Measurements from ENCODE around the gene GHRL.
A peak's percentile ranks its signal among the peaks of the same experiment; 100 is the strongest.

The GHRL gene

GRCh38 chr3:10322352-10322710 lies 29.6 kb upstream of the GHRL start:
- TF ChIP-seq, protein P1, sequence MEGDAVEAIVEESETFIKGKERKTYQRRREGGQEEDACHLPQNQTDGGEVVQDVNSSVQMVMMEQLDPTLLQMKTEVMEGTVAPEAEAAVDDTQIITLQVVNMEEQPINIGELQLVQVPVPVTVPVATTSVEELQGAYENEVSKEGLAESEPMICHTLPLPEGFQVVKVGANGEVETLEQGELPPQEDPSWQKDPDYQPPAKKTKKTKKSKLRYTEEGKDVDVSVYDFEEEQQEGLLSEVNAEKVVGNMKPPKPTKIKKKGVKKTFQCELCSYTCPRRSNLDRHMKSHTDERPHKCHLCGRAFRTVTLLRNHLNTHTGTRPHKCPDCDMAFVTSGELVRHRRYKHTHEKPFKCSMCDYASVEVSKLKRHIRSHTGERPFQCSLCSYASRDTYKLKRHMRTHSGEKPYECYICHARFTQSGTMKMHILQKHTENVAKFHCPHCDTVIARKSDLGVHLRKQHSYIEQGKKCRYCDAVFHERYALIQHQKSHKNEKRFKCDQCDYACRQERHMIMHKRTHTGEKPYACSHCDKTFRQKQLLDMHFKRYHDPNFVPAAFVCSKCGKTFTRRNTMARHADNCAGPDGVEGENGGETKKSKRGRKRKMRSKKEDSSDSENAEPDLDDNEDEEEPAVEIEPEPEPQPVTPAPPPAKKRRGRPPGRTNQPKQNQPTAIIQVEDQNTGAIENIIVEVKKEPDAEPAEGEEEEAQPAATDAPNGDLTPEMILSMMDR (IDR thresholded peaks at IDR 0.05; ENCODE audit: extremely low read depth, missing control alignments): peak; percentile 36
- peak; percentile 60 for DNase-seq (ENCODE audit: low spot score)

DNA sequence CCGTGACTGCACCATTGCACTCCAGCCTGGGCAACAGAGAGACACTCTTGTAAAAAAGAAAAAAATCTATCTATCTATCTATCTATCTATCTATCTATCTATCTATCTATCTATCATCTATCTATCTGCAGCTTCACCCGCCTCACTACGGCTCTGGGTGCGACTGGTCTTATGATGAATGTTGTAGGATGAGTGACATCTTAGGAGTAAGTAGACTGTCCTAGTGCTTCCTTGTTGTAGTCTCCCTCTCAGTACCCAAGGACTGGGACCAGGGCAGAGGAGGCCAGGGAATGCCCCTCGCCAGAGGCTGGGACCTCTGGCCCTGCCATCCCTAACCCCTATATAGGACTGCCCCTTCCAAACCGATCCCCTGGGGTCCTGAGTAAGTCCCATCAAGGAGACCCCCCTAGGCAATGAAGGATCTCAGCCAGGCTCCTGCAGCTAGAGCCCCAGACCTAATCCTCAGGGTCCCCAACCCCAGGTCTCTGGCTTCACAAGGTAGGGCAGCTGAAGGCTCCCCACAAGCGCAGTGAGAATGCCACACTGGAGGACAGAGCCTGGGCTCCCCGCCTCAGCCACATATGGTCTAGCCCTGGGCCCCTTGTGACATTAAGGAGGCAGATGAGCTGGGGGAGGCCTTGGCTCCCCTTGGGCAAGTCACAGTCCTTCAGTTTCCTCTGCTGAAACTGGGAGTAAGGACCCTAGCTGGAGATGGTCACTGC lies 29.0 kb upstream of the GHRL start:
- TF ChIP-seq, protein P1 (IDR thresholded peaks at IDR 0.05; ENCODE audit: extremely low read depth, missing control alignments): no peak
- DNase-seq (ENCODE audit: low spot score): no peak

GRCh38 chr3:10320320-10320677 lies 27.6 kb upstream of the GHRL start:
- TF ChIP-seq, protein P1 (IDR thresholded peaks at IDR 0.05; ENCODE audit: extremely low read depth, missing control alignments): no peak
- no peak for DNase-seq (ENCODE audit: low spot score)

DNA sequence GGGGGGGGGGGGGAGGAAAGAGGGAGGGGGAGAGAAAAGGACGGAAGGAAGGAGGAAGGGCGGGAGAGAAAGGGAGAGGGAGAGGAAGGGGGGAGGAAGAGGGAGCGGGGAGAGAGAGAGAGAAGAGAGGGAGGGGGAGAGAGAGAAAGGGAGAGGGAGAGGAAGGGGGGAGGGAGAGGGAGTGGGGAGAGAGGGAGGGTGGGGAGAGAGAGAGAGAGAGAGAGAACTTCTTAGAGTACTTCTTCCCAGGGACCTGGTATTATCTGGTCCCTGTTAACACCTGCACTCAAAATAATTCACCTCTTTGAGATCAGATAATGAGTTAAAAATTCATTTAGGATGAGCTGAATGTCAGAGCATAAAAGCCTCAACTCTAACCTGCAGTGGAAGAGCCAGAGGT lies 27.1 kb upstream of the GHRL start:
- TF ChIP-seq, protein P1 (IDR thresholded peaks at IDR 0.05; ENCODE audit: extremely low read depth, missing control alignments): no peak
- no peak for DNase-seq (ENCODE audit: low spot score)

DNA sequence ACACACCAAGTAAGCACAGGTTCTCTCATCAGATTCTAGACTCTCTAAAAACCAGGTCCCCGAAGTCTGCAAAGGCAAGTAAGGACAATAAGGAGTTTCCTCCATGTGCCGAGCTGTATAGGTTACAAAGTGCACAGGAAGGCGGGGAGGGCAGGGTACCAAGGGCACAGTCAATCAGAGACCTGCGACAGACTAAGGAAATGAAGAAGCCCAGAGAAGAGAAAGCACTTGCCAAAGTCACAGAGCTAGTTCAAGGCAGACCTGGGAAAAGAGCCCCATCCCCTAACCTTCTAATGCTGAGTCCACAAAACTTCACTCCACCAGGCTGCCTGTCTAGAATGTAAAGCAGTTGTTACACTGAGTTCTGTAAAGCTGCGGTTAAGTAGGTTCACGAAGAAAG lies 26.5 kb upstream of the GHRL start:
- TF ChIP-seq, protein P1 (IDR thresholded peaks at IDR 0.05; ENCODE audit: extremely low read depth, missing control alignments): no peak
- no peak for DNase-seq (ENCODE audit: low spot score)

GRCh38 chr3:10317961-10318350 lies 25.2 kb upstream of the GHRL start:
- TF ChIP-seq, protein P1 (IDR thresholded peaks at IDR 0.05; ENCODE audit: extremely low read depth, missing control alignments): no peak
- DNase-seq (ENCODE audit: low spot score): no peak

- DNase-seq (ENCODE audit: low spot score): no peak
- TF ChIP-seq, protein P1 (IDR thresholded peaks at IDR 0.05; ENCODE audit: extremely low read depth, missing control alignments): no peak
Observed at GRCh38 chr3:10317311-10317960, 24.7 kb upstream of the GHRL start.

All from GM20000 (cell line).